ENCODE measurements around the gene PTPRR. TPM values are rescaled to one million over a fixed set of nuclear protein-coding genes. Genes with fewer than 3 reads are reported as not detected.

The PTPRR gene
- total and polyA plus RNA-seq, 2 donors (not counting 3 experiments of a cell fraction or from before 2014, with no cell fraction given) = 0.46 to 1.1 TPM

DNA sequence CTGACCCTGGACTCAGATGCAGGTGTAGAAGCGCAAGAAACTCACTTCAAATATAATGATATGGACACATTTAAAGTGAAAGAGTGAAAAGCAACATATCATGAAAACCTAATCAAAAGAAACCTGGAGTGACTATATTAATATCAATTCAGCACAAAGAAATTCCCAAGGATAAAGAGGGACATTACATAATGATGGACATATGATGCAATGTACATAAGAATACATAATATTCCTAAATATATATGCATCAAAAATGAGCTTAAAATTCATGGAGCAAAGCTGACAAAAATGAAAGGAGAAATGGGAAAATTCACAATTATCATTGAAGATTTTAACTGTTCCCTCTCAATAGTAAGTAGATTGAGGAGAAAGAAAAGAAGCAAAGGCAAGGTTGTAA, 24.6 kb downstream of the PTPRR start:
- Histone ChIP-seq H3K79me2 (ENCODE audit: control insufficient read depth, insufficient read depth, low read length) (no peaks in the 10 kb centered on the region), H3K4me2 (ENCODE audit: insufficient read depth, low read length) (no peak overlapping the region), H3K9me3 (replicated peaks; ENCODE audit: control insufficient read depth, insufficient read depth, low read length) (no peaks in the 10 kb centered on the region), H3K27ac (ENCODE audit: insufficient read depth, low read depth, low read length) (no peak overlapping the region), H3K9ac (replicated peaks; ENCODE audit: extremely low read depth, insufficient read depth, low read length) (no peak overlapping the region), H3K9me1 (replicated peaks; ENCODE audit: control insufficient read depth, extremely low read depth, insufficient read depth, low read length) (no peaks in the 10 kb centered on the region), H2AFZ (ENCODE audit: low read depth, low read length) (no peak overlapping the region), H4K20me1 (replicated peaks; ENCODE audit: control insufficient read depth, extremely low read depth, insufficient read depth, low read length) (no peaks in the 10 kb centered on the region), H3K4me1 (ENCODE audit: control insufficient read depth, extremely low read depth, insufficient read depth, low read length) (no peaks in the 10 kb centered on the region), H3K27me3 (ENCODE audit: control insufficient read depth in 2 of 2, insufficient read depth in 2 of 2, low read length in 2 of 2) (peaks cover 0 to 2% of the 10 kb centered on the region in 2 experiments), H3K4me3 (replicated peaks in 1 of 3; ENCODE audit: insufficient read depth in 1 of 3, low read depth in 1 of 3, low read length in 3 of 3) (no peak overlapping the region), H3K36me3 (ENCODE audit: control insufficient read depth in 2 of 2, extremely low read depth in 1 of 2, insufficient read depth in 2 of 2, low read length in 2 of 2) (no peaks in the 10 kb centered on the region)
- FAIRE-seq (no peak), DNase-seq (ENCODE audit: low read depth, low spot score) (no peak)
- dilution Hi-C loops (cut with MboI; ENCODE audit: extremely low pct_ligation_motif_present, low sequenced_read_pairs) = no loop called here
- intact Hi-C loops (cut with micrococcal nuclease) = no loop called here
- ChIA-PET CTCF (no interaction called here), POLR2A (no interaction called here)
- BruUV-seq (replicated peaks) = no TSS peak
- no peak for TF ChIP-seq EZH2 (IDR thresholded peaks at IDR 0.05; ENCODE audit: borderline replicate concordance, low read depth, low read length, severe bottlenecking)
- TF ChIP-seq, protein P1, sequence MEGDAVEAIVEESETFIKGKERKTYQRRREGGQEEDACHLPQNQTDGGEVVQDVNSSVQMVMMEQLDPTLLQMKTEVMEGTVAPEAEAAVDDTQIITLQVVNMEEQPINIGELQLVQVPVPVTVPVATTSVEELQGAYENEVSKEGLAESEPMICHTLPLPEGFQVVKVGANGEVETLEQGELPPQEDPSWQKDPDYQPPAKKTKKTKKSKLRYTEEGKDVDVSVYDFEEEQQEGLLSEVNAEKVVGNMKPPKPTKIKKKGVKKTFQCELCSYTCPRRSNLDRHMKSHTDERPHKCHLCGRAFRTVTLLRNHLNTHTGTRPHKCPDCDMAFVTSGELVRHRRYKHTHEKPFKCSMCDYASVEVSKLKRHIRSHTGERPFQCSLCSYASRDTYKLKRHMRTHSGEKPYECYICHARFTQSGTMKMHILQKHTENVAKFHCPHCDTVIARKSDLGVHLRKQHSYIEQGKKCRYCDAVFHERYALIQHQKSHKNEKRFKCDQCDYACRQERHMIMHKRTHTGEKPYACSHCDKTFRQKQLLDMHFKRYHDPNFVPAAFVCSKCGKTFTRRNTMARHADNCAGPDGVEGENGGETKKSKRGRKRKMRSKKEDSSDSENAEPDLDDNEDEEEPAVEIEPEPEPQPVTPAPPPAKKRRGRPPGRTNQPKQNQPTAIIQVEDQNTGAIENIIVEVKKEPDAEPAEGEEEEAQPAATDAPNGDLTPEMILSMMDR (IDR thresholded peaks at IDR 0.05; ENCODE audit: extremely low read depth in 1 of 2, insufficient read depth in 1 of 2, low read depth in 1 of 2, low read length in 2 of 2) = no peak
- TF ChIP-seq POLR2AphosphoS5 (IDR thresholded peaks at IDR 0.05; ENCODE audit: insufficient read depth, low read depth, low read length) = no peak
- TF ChIP-seq, protein P2, sequence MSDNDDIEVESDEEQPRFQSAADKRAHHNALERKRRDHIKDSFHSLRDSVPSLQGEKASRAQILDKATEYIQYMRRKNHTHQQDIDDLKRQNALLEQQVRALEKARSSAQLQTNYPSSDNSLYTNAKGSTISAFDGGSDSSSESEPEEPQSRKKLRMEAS (IDR thresholded peaks at IDR 0.05; ENCODE audit: insufficient read depth, insufficient read length) = no peak
- TF ChIP-seq MYC (IDR thresholded peaks at IDR 0.05; ENCODE audit: low read depth, low read length) = no peak
- no peak for TF ChIP-seq GATA2 (IDR thresholded peaks at IDR 0.05; ENCODE audit: insufficient read depth, insufficient read length, low read depth, low read length)
- TF ChIP-seq FOS (IDR thresholded peaks at IDR 0.05; ENCODE audit: borderline replicate concordance, insufficient read depth, low read length) = no peak
- TF ChIP-seq POLR2A (IDR thresholded peaks at IDR 0.05; ENCODE audit: low read depth, low read length) = no peak
- no peak for TF ChIP-seq JUN (IDR thresholded peaks at IDR 0.05; ENCODE audit: borderline replicate concordance, insufficient read depth, insufficient read length, low read depth)
